WTC11 (cell line): ENCODE data around the gene ZFYVE28.

ENCODE experiments used
- ESRRA ChIP-seq: sonication (generic); formaldehyde crosslinking; IDR thresholded peaks from 2 replicates; pipeline ENCODE4 v1.8.1; 2022; ENCODE audit warnings: mild to moderate bottlenecking, missing genetic modification reagents, borderline replicate concordance
- FOXJ3 ChIP-seq: sonication (generic); formaldehyde crosslinking; IDR thresholded peaks from 2 replicates; pipeline ENCODE4 v1.9.0; 2021; ENCODE audit warnings: missing genetic modification reagents, mild to moderate bottlenecking, borderline replicate concordance
- JUN ChIP-seq: sonication (generic); formaldehyde crosslinking; IDR thresholded peaks from 2 replicates; pipeline ENCODE4 v1.8.0; 2023; ENCODE audit warnings: mild to moderate bottlenecking, missing genetic modification reagents
- NR1H2 ChIP-seq: sonication (generic); formaldehyde crosslinking; IDR thresholded peaks from 2 replicates; pipeline ENCODE4 v1.9.0; 2021; ENCODE audit warnings: mild to moderate bottlenecking, moderate library complexity, missing genetic modification reagents
- ZNF232 ChIP-seq: sonication (generic); formaldehyde crosslinking; IDR thresholded peaks from 2 replicates; pipeline ENCODE4 v1.8.0; 2022; ENCODE audit warnings: mild to moderate bottlenecking, missing genetic modification reagents
- TF ChIP-seq, protein P1 (sequence below): fragments of 200-600 bp; IDR thresholded peaks from 2 replicates; pipeline ENCODE4 v1.8.0; 2022; ENCODE audit warnings: antibody characterized with exemption
- TF ChIP-seq, protein P2 (sequence below): sonication (generic); formaldehyde crosslinking; IDR thresholded peaks from 2 replicates; pipeline ENCODE4 v1.8.1; 2023; ENCODE audit warnings: mild to moderate bottlenecking, moderate library complexity, missing genetic modification reagents
- TF ChIP-seq, protein P3 (sequence below): sonication (generic); formaldehyde crosslinking; IDR thresholded peaks from 2 replicates; pipeline ENCODE4 v1.8.0; 2022; ENCODE audit warnings: mild to moderate bottlenecking, missing genetic modification reagents
- TF ChIP-seq, protein P4 (sequence below): sonication (generic); formaldehyde crosslinking; IDR thresholded peaks from 2 replicates; pipeline ENCODE4 v1.8.0; 2022; ENCODE audit warnings: mild to moderate bottlenecking, missing genetic modification reagents
- TF ChIP-seq, protein P5 (sequence below): sonication (generic); formaldehyde crosslinking; IDR thresholded peaks from 2 replicates; pipeline ENCODE4 v1.8.1; 2023; ENCODE audit warnings: mild to moderate bottlenecking, missing genetic modification reagents, moderate library complexity

DNA sequence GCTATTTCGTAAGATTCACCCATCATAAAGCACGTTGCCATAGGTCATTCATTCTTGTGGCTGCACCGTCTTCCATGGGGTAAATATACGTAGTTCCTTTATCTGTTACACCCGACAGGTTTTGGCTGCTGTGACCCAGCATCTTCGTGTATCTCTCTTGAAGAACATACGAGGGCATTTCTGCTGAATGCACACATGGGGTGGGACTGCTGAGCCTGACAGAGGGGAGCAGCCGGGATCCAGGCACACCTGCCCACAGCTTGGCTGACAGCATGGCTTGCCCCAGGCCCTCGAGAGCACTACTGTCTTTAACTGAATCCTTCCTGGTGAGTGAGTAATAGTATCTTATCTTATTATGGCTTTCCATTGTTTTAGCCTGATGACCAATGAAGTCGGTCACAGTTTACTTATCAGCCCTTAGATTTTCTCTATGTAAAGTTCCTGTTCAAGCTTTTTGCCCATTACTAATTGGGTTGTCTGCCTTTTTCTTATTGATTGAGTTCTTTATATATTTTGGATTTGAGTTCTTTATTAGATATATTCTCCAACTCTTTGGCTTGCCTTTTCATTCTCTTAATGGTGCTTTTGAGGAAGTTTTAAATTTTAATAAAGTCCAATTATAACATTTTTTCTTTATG is 111.6 kb downstream of the ZFYVE28 start:
- TF ChIP-seq, protein P1, sequence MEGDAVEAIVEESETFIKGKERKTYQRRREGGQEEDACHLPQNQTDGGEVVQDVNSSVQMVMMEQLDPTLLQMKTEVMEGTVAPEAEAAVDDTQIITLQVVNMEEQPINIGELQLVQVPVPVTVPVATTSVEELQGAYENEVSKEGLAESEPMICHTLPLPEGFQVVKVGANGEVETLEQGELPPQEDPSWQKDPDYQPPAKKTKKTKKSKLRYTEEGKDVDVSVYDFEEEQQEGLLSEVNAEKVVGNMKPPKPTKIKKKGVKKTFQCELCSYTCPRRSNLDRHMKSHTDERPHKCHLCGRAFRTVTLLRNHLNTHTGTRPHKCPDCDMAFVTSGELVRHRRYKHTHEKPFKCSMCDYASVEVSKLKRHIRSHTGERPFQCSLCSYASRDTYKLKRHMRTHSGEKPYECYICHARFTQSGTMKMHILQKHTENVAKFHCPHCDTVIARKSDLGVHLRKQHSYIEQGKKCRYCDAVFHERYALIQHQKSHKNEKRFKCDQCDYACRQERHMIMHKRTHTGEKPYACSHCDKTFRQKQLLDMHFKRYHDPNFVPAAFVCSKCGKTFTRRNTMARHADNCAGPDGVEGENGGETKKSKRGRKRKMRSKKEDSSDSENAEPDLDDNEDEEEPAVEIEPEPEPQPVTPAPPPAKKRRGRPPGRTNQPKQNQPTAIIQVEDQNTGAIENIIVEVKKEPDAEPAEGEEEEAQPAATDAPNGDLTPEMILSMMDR = no peak
- TF ChIP-seq ESRRA (CRISPR knock-in tag) (no peak), NR1H2 (CRISPR knock-in tag) (no peak), ZNF232 (CRISPR knock-in tag) (no peak), FOXJ3 (CRISPR knock-in tag) (no peak), JUN (no peak)
- TF ChIP-seq, protein P2, sequence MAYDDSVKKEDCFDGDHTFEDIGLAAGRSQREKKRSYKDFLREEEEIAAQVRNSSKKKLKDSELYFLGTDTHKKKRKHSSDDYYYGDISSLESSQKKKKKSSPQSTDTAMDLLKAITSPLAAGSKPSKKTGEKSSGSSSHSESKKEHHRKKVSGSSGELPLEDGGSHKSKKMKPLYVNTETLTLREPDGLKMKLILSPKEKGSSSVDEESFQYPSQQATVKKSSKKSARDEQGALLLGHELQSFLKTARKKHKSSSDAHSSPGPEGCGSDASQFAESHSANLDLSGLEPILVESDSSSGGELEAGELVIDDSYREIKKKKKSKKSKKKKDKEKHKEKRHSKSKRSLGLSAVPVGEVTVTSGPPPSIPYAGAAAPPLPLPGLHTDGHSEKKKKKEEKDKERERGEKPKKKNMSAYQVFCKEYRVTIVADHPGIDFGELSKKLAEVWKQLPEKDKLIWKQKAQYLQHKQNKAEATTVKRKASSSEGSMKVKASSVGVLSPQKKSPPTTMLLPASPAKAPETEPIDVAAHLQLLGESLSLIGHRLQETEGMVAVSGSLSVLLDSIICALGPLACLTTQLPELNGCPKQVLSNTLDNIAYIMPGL (CRISPR knock-in tag) = no peak
- TF ChIP-seq, protein P3, sequence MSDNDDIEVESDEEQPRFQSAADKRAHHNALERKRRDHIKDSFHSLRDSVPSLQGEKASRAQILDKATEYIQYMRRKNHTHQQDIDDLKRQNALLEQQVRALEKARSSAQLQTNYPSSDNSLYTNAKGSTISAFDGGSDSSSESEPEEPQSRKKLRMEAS (CRISPR knock-in tag) = no peak
- TF ChIP-seq, protein P4, sequence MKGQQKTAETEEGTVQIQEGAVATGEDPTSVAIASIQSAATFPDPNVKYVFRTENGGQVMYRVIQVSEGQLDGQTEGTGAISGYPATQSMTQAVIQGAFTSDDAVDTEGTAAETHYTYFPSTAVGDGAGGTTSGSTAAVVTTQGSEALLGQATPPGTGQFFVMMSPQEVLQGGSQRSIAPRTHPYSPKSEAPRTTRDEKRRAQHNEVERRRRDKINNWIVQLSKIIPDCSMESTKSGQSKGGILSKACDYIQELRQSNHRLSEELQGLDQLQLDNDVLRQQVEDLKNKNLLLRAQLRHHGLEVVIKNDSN = no peak
- TF ChIP-seq, protein P5, sequence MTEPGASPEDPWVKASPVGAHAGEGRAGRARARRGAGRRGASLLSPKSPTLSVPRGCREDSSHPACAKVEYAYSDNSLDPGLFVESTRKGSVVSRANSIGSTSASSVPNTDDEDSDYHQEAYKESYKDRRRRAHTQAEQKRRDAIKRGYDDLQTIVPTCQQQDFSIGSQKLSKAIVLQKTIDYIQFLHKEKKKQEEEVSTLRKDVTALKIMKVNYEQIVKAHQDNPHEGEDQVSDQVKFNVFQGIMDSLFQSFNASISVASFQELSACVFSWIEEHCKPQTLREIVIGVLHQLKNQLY = no peak
